Stimulated activated CD4-positive, alpha-beta T cell treated with anti-CD3 and anti-CD28 coated beads, TNF-alpha, amount 100 ng/mL, for 48 hours (primary cell): ENCODE results near the gene RERE.
"Not testable (repeated sequence)": the region's sequence is repeated elsewhere in the genome, so short reads cannot be mapped to it uniquely, and the experiment has no call there.

Experiments used
- DNase-seq, 3 donors: peaks; one replicate each; pipeline ENCODE4 v3.0.0-alpha.2; 2020; ENCODE audit warnings: low read depth in 3 of 3

The RERE gene

DNA sequence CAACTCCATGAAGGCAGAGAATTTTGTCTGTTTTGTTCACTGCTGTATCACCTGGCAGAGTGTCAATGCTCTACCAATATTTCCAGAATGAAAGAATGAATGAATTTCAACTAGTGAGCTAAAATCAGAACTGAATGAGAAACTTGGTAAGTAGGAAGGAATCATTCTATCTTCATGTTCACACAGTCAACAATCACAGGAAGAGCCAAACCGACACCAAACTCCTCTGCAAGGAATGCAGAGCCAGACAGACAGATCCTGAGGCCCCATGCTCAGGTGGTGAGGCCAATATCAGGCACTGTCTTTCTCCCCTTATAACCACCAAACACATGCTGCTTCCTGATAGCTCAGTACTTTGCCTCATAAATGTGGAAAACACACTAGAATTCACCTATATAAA, 360.4 kb downstream of the RERE start:
- DNase-seq, result no peak

- no peak for DNase-seq
Measured at GRCh38 chr1:8456308-8456912, 361.0 kb downstream of the RERE start.

- no peak for DNase-seq
Measured at GRCh38 chr1:8455700-8456307, 361.6 kb downstream of the RERE start.

DNA sequence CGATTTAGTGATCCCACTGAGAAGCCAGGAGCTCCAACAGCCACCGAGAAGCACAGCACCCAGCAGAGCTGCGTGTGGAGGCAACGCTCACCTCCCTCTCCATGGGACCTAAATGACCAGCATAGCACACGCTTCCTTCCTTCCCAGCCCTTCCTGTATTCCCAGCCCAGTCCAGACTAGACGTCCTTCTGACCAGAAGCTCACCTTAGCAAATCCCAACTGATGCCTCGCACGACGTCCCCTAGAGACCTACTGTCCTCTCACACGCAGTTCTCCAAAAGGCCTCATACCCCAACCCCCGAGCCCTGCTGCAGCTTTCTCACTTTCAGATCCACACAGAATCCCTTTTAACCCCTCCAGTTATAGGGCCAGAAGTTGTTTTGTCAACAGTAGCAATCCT, 367.1 kb downstream of the RERE start:
- no peak for DNase-seq

- no peak for DNase-seq
Measured at GRCh38 chr1:8448911-8449661, 368.4 kb downstream of the RERE start.

GRCh38 chr1:8448505-8448904, 368.9 kb downstream of the RERE start:
- DNase-seq, result not testable (repeated sequence)

GRCh38 chr1:8447616-8448150, 369.8 kb downstream of the RERE start:
- DNase-seq, result no peak

- DNase-seq, result not testable (repeated sequence)
Measured at GRCh38 chr1:8446119-8446518, 371.3 kb downstream of the RERE start.

DNA sequence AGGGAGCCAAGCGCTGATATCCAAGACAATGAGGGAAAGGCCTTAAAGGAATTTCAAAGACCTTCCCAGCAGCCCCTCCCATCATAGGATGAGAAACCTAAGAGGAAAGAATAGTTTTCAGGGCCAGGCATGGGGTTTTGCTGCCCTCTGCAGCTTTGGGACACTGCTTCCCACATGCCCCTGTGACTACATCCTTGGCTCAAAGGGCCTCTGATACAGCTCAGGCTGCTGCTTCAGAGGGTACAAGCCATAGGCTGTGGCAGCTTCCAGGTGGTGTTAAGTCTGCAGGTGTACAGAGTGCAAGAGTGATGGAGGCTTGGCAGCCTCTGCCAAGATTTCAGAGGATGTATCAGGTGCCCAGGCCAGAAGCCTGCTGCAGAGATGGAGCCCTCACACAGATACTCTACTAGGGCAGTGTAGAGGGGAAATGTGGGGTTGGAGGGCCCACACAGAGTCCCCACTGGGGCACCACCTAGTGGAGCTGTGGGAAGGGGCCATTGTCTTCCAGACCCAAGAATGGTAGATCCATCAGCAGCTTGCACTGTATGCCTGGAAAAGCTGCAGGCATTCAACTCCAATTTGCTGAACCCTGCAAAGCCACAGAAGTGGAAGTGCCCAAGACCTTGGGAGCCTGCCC, 373.8 kb downstream of the RERE start:
- no peak for DNase-seq

GRCh38 chr1:8441426-8441825, 376.0 kb downstream of the RERE start:
- DNase-seq, result no peak

GRCh38 chr1:8439015-8439702, 378.3 kb downstream of the RERE start:
- DNase-seq, result no peak

GRCh38 chr1:8438489-8438888, 379.0 kb downstream of the RERE start:
- DNase-seq, result no peak

- no peak for DNase-seq
Measured at GRCh38 chr1:8437347-8437746, 380.1 kb downstream of the RERE start.

DNA sequence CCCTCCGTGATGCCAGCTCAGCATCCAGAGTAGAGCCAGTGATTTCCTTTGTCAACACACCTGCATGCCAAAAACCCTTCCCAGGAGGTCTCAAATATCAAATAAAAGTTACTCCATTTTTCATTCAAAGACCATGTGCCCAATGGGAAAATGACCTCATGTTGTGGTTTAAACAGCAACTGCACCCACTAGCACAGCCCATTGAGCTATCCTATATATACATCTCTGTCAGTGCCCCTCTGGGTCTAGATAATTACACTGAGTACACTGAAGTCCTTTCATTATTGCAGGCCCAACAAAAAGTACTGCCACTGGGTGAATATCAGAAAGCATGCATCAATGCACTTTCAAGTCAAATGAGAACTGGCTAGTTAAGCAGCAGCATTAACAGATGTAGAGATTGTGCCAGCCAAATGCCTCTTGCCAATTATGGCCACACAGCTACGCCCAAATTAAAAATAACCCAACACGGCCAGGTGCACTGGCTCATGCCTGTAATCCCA, 381.8 kb downstream of the RERE start:
- DNase-seq, result no peak

- DNase-seq, result no peak
Measured at GRCh38 chr1:8434101-8434500, 383.3 kb downstream of the RERE start.

- DNase-seq, result no peak
Measured at GRCh38 chr1:8431784-8432183, 385.7 kb downstream of the RERE start.

- DNase-seq, result no peak
Measured at GRCh38 chr1:8431019-8431418, 386.4 kb downstream of the RERE start.

DNA sequence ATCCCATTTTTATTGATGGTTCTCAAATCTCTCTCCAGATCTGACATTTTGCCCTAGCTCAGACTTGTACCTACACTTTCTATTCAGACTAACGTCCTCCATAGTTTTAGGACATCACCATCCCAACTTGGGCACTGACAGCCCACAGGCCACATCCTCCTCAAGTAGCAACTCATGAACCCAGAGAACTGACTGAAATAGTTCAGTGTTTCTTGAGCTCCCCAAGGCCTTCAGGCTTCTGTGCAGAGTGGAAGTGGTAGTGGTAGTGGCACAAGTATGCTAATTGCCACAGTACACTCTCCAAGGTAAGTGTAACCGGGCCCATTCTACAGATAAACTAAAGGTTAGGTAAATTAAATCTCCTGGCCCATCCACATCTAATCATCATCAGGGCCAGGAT, 387.0 kb downstream of the RERE start:
- DNase-seq, result no peak

- no peak for DNase-seq
Measured at GRCh38 chr1:8429549-8430110, 387.8 kb downstream of the RERE start.

- no peak for DNase-seq
Measured at GRCh38 chr1:8428441-8428840, 389.0 kb downstream of the RERE start.

DNA sequence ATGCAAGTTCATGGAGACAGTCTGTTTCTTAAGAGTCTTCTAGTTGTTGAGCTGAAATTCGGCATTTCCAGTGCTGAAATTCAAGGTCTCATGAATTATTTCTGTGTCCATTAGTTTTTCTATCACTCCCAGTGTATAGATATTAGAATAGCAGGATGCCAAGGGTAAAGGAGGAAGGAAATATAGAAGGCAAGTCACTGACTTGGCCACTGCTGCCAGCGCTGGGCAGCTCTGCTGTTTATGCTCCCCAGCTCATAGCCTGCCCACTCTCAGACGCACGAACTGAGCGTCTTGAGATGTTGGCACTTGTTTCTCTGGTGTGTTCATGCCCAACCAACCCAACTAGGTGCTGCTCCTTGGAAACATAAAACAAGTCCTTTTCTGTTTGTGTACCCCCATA, 389.5 kb downstream of the RERE start:
- DNase-seq, result no peak
